ENCODE measurements around the gene ATRN.

GRCh38 chr20:3691897-3692296 is 221.1 kb downstream of the ATRN start:
- no peak for TF ChIP-seq CTCF (conservative IDR thresholded peaks at IDR 0.05; ENCODE audit: low read depth, low read length)
- TF ChIP-seq EZH2 (IDR thresholded peaks at IDR 0.05; ENCODE audit: low read length, unreplicated experiment), result no peak

Data from PC-3 (cell line).